Liver (tissue), 9 donors: Measurements from ENCODE around the gene GCKR. TPM values are rescaled to one million over a fixed set of nuclear protein-coding genes. Genes with fewer than 3 reads are reported as not detected.

Experiments used
- DNase-seq: peaks from one replicate; pipeline ENCODE4 v3.0.0-alpha.2; 2017; ENCODE audit warnings: low spot score
- H3K27ac ChIP-seq, 2 donors: one replicate each; pipeline ENCODE4 v1.7.0; 2013; ENCODE audit warnings: inconsistent platforms in 2 of 2, low read length in 2 of 2, control low read depth in 1 of 2, low read depth in 1 of 2, mild to moderate bottlenecking in 1 of 2
- H3K27me3 ChIP-seq, 4 donors: one replicate each; pipeline versions ENCODE4 v1.6.1 to v1.7.0; 2013; ENCODE audit warnings: low read length in 3 of 4, inconsistent platforms in 1 of 4, mild to moderate bottlenecking in 1 of 4, moderate library complexity in 1 of 4; ENCODE audit not compliant: control insufficient read depth in 4 of 4, insufficient read depth in 4 of 4
- H3K36me3 ChIP-seq, 4 donors: one replicate each; pipeline versions ENCODE4 v1.6.1 to v1.7.0; 2013; ENCODE audit warnings: low read length in 3 of 4, mild to moderate bottlenecking in 3 of 4, low read depth in 1 of 4, moderate library complexity in 1 of 4; ENCODE audit not compliant: control insufficient read depth in 4 of 4, insufficient read depth in 3 of 4
- H3K4me1 ChIP-seq, 4 donors: one replicate each; pipeline versions ENCODE4 v1.6.1 to v1.7.0; 2013; ENCODE audit warnings: low read length in 3 of 4, mild to moderate bottlenecking in 3 of 4, moderate library complexity in 1 of 4; ENCODE audit not compliant: control insufficient read depth in 4 of 4, insufficient read depth in 4 of 4
- H3K4me3 ChIP-seq, 3 donors: one replicate each; pipeline versions ENCODE4 v1.6.1 to v1.7.0; 2013; ENCODE audit warnings: low read length in 3 of 3, control low read depth in 1 of 3, low read depth in 1 of 3, mild to moderate bottlenecking in 1 of 3
- H3K9ac ChIP-seq, 2 donors: one replicate each; pipeline ENCODE4 v1.7.0; 2013; ENCODE audit warnings: low read length in 2 of 2, mild to moderate bottlenecking in 2 of 2, moderate library complexity in 2 of 2, control low read depth in 1 of 2, low read depth in 1 of 2
- H3K9me3 ChIP-seq, 4 donors: one replicate each; pipeline versions ENCODE4 v1.6.1 to v1.7.0; 2013; ENCODE audit warnings: low read length in 3 of 4; ENCODE audit not compliant: control insufficient read depth in 4 of 4
- ATF3 ChIP-seq: IDR thresholded peaks from 2 replicates; pipeline ENCODE4 v1.6.1; 2016; ENCODE audit warnings: antibody characterized with exemption
- CTCF ChIP-seq: fragments of 150-350 bp; IDR thresholded peaks from 2 replicates; pipeline ENCODE4 v1.5.1; 2017; ENCODE audit warnings: improper control_type of control experiment, low read depth, low read length; ENCODE audit not compliant: missing input control
- EGR1 ChIP-seq, 2 donors: IDR thresholded peaks; 2 replicates each; pipeline ENCODE4 v1.6.1; 2016 to 2018; ENCODE audit warnings: antibody characterized with exemption in 2 of 2, low read depth in 2 of 2
- FOXA1 ChIP-seq: IDR thresholded peaks from 2 replicates; pipeline ENCODE4 v1.6.1; 2016; ENCODE audit warnings: antibody characterized with exemption
- FOXA2 ChIP-seq: IDR thresholded peaks from 2 replicates; pipeline ENCODE4 v1.6.1; 2016; ENCODE audit warnings: antibody characterized with exemption
- GABPA ChIP-seq, 2 donors: IDR thresholded peaks in 1 of 2; conservative IDR thresholded peaks in 1 of 2; 2 replicates each; pipeline ENCODE4 v1.6.1; 2016; ENCODE audit warnings: antibody characterized with exemption in 2 of 2, mild to moderate bottlenecking in 1 of 2, moderate library complexity in 1 of 2
- HNF4A ChIP-seq, 2 donors: conservative IDR thresholded peaks; 2 replicates each; pipeline ENCODE4 v1.6.1; 2016; ENCODE audit warnings: antibody characterized with exemption in 2 of 2, mild to moderate bottlenecking in 2 of 2
- HNF4G ChIP-seq: IDR thresholded peaks from 2 replicates; pipeline ENCODE4 v1.6.1; 2016; ENCODE audit warnings: antibody characterized with exemption
- JUND ChIP-seq, 2 donors: IDR thresholded peaks; 2 replicates each; pipeline ENCODE4 v1.6.1; 2016; ENCODE audit warnings: antibody characterized with exemption in 2 of 2
- MAX ChIP-seq: IDR thresholded peaks from 2 replicates; pipeline ENCODE4 v1.6.1; 2016; ENCODE audit warnings: antibody characterized with exemption
- NR2F2 ChIP-seq: IDR thresholded peaks from 2 replicates; pipeline ENCODE4 v1.6.1; 2016; ENCODE audit warnings: antibody characterized with exemption
- RAD21 ChIP-seq, 2 donors: IDR thresholded peaks; 2 replicates each; pipeline ENCODE4 v1.6.1; 2016; ENCODE audit warnings: antibody characterized with exemption in 2 of 2, mild to moderate bottlenecking in 2 of 2
- REST ChIP-seq: IDR thresholded peaks from 2 replicates; pipeline ENCODE4 v1.6.1; 2016; ENCODE audit warnings: antibody characterized with exemption, mild to moderate bottlenecking
- RXRA ChIP-seq, 2 donors: IDR thresholded peaks; 2 replicates each; pipeline ENCODE4 v1.6.1; 2017 to 2018; ENCODE audit warnings: antibody characterized with exemption in 2 of 2, mild to moderate bottlenecking in 1 of 2
- SP1 ChIP-seq: IDR thresholded peaks from 2 replicates; pipeline ENCODE4 v1.6.1; 2018; ENCODE audit warnings: antibody characterized with exemption, mild to moderate bottlenecking
- TAF1 ChIP-seq: conservative IDR thresholded peaks from 2 replicates; pipeline ENCODE4 v1.6.1; 2016; ENCODE audit warnings: antibody characterized with exemption, mild to moderate bottlenecking
- YY1 ChIP-seq: IDR thresholded peaks from 2 replicates; pipeline ENCODE4 v1.6.1; 2016; ENCODE audit warnings: antibody characterized with exemption, mild to moderate bottlenecking
- ZBTB33 ChIP-seq: IDR thresholded peaks from 2 replicates; pipeline ENCODE4 v1.6.1; 2016; ENCODE audit warnings: antibody characterized with exemption
- WGBS: extraction: QIAGEN DNeasy Blood & Tissue Kit; methylation state at CpG from one replicate; pipeline ENCODE4 v1.1.7; 2013; 5-methylcytosine and 5-hydroxymethylcytosine counted together
- polyA plus RNA-seq, 2 donors: library from polyadenylated mRNA; stranded (reverse) in 1 of 2; unstranded in 1 of 2; fragments of 200-250 nt in 1 of 2; fragments of >200 nt in 1 of 2; fragmentation: Nextera tagmentation in 1 of 2; extraction: Ambion mirVana in 1 of 2; gene quantifications; one replicate each; pipeline versions ENCODE4 v1.2.1 to v1.2.3, GENCODE V29; 2013 to 2015
- total RNA-seq, 2 donors: library from RNA; depleted of rRNA; stranded (reverse); fragments of >200 nt; gene quantifications; one replicate each; pipeline ENCODE4 v1.2.3, GENCODE V29; 2014
- donor health status: healthy.
- donor health status: healthy.
- donor health status: healthy.
- donor health status: healthy.
- donor health status: healthy.

The GCKR gene
- total and polyA plus RNA-seq, 4 donors: 9.6 to 173 (median 79.4) TPM

- H3K27me3 ChIP-seq: no peaks in the 10 kb centered on the region
- H3K4me3 ChIP-seq: no peak overlapping the region
- H3K9me3 ChIP-seq: no peaks in the 10 kb centered on the region
- no peak for TF ChIP-seq TAF1
- TF ChIP-seq EGR1 (IDR thresholded peaks at IDR 0.05; ENCODE audit: low read depth in 2 of 2): no peak
- no peak for TF ChIP-seq FOXA1
- no peak for TF ChIP-seq NR2F2
- TF ChIP-seq ATF3: no peak
- TF ChIP-seq GABPA (IDR thresholded peaks at IDR 0.05 in 1 of 2, conservative IDR thresholded peaks at IDR 0.05 in 1 of 2): no peak
- TF ChIP-seq REST: no peak
- TF ChIP-seq RXRA (IDR thresholded peaks at IDR 0.05): no peak
- TF ChIP-seq JUND (IDR thresholded peaks at IDR 0.05): no peak
- no peak for TF ChIP-seq SP1
- TF ChIP-seq MAX: no peak
- no peak for TF ChIP-seq HNF4G
- TF ChIP-seq RAD21 (IDR thresholded peaks at IDR 0.05): no peak
- no peak for TF ChIP-seq HNF4A (conservative IDR thresholded peaks at IDR 0.05)
- no peak for TF ChIP-seq ZBTB33
- no peak for TF ChIP-seq CTCF
- no peak for TF ChIP-seq YY1
- 69% methylated on average over 3 of the region's 3 CpGs for WGBS
- H3K27ac ChIP-seq: no peak overlapping the region
- no peak overlapping the region for H3K9ac ChIP-seq
- no peaks in the 10 kb centered on the region for H3K4me1 ChIP-seq
- peaks cover 0 to 35% (median 7%) of the 10 kb centered on the region in 4 donors for H3K36me3 ChIP-seq
- no peak for DNase-seq
Measured at GRCh38 chr2:27448381-27448780, 48.3 kb upstream of the GCKR start.

GRCh38 chr2:27451095-27451494 is 45.5 kb upstream of the GCKR start:
- Histone ChIP-seq H3K4me3 (no peak overlapping the region), H3K9ac (no peak overlapping the region), H3K27me3 (no peaks in the 10 kb centered on the region), H3K4me1 (no peaks in the 10 kb centered on the region), H3K9me3 (no peaks in the 10 kb centered on the region), H3K36me3 (peaks cover 0 to 46% (median 9%) of the 10 kb centered on the region in 4 donors), H3K27ac (no peak overlapping the region)
- no peak for DNase-seq
- 88% methylated on average over 1 of the region's 1 CpG for WGBS
- no peak for TF ChIP-seq HNF4A (conservative IDR thresholded peaks at IDR 0.05)
- TF ChIP-seq RXRA (IDR thresholded peaks at IDR 0.05): no peak
- no peak for TF ChIP-seq FOXA2
- no peak for TF ChIP-seq ATF3
- no peak for TF ChIP-seq FOXA1
- no peak for TF ChIP-seq YY1
- no peak for TF ChIP-seq RAD21 (IDR thresholded peaks at IDR 0.05)
- TF ChIP-seq NR2F2: no peak
- TF ChIP-seq MAX: no peak
- no peak for TF ChIP-seq JUND (IDR thresholded peaks at IDR 0.05)
- no peak for TF ChIP-seq GABPA (IDR thresholded peaks at IDR 0.05 in 1 of 2, conservative IDR thresholded peaks at IDR 0.05 in 1 of 2)
- TF ChIP-seq CTCF: no peak
- no peak for TF ChIP-seq HNF4G
- TF ChIP-seq SP1: no peak
- no peak for TF ChIP-seq TAF1
